ENCODE results near the gene FEN1.

Gene FEN1

GRCh38 chr11:61785837-61786402, 6.8 kb upstream of the FEN1 start:
- TF ChIP-seq CTCF (IDR thresholded peaks at IDR 0.05), result no peak

- TF ChIP-seq CTCF (IDR thresholded peaks at IDR 0.05), result peak; percentile 52
Measured at GRCh38 chr11:61787928-61788491, 4.7 kb upstream of the FEN1 start.

GRCh38 chr11:61791737-61792309, 888 bp upstream of the FEN1 start:
- no peak for TF ChIP-seq CTCF (IDR thresholded peaks at IDR 0.05)

- TF ChIP-seq CTCF (IDR thresholded peaks at IDR 0.05), result no peak
Measured at GRCh38 chr11:61793083-61793828, 545 bp downstream of the FEN1 start.

GRCh38 chr11:61793829-61794204, 1.1 kb downstream of the FEN1 start:
- TF ChIP-seq CTCF (IDR thresholded peaks at IDR 0.05), result no peak

- no peak for TF ChIP-seq CTCF (IDR thresholded peaks at IDR 0.05)
Measured at GRCh38 chr11:61794579-61794978, 1.9 kb downstream of the FEN1 start.

GRCh38 chr11:61795459-61795858, 2.7 kb downstream of the FEN1 start:
- no peak for TF ChIP-seq CTCF (IDR thresholded peaks at IDR 0.05)
